ENCODE measurements around the gene PCNT. TPM values are rescaled to one million over a fixed set of nuclear protein-coding genes. Genes with fewer than 3 reads are reported as not detected.

Gene PCNT
- total and polyA plus RNA-seq, 2 of the 4 experiments (the other 2 are of a cell fraction): 10.0 to 19.4 TPM

DNA sequence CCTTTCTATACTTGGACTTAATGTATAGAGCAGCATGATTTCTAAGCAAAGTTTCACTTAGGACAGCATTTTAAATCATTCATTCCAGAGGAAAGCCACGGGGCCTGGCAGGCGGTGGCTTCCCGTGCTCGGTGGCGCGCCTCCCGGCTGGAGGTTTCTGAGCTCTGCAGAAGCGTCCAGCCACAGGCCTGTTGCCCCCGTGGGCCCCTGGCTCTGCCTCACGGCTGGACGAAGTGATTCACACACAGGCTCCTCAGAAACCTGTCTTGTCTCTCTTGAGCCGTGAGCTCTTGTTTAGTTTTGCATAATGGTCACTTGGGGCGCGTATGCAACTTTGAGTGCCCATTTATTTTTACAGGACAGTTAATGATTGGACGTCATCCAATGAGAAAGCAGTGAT lies 112.7 kb downstream of the PCNT start:
- Histone ChIP-seq H3K4me2 (ENCODE audit: low read depth, low read length) (no peak overlapping the region), H3K4me1 (ENCODE audit: control insufficient read depth, insufficient read depth, low read length) (no peaks in the 10 kb centered on the region), H3K36me3 (ENCODE audit: control insufficient read depth, insufficient read depth, low read length) (peaks cover 61% of the 10 kb centered on the region), H3K79me1 (ENCODE audit: low read depth in 1 of 2, low read length in 2 of 2) (peaks cover 0 to 8% of the 10 kb centered on the region in 2 experiments; a peak in 2 of 4 replicates), H2AFZ (replicated peaks; ENCODE audit: low read length, poor library complexity) (no peak overlapping the region), H3K27me3 (ENCODE audit: control insufficient read depth, insufficient read depth, low read length) (no peaks in the 10 kb centered on the region), H3K23ac (ENCODE audit: low read depth, low read length) (no peak overlapping the region), H2AK9ac (replicated peaks; ENCODE audit: low read depth, low read length, poor library complexity) (no peak overlapping the region), H2AK5ac (ENCODE audit: low read depth, low read length) (no peak overlapping the region), H3K9ac (ENCODE audit: low read depth, low read length) (no peak overlapping the region), H3K9me1 (ENCODE audit: insufficient read depth, low read length) (no peaks in the 10 kb centered on the region), H2BK5ac (ENCODE audit: low read depth, low read length, poor library complexity, severe bottlenecking) (no peak overlapping the region), H4K8ac (ENCODE audit: low read depth in 2 of 2, low read length in 2 of 2) (no peak overlapping the region), H3K4ac (ENCODE audit: low read depth, low read length) (no peak overlapping the region), H3K9me3 (ENCODE audit: control insufficient read depth, insufficient read depth, low read length) (no peaks in the 10 kb centered on the region), H3K27ac (ENCODE audit: insufficient read depth, low read length) (no peak overlapping the region), H3K14ac (replicated peaks; ENCODE audit: low read depth, low read length) (no peak overlapping the region), H4K20me1 (ENCODE audit: insufficient read depth, low read length) (no peaks in the 10 kb centered on the region), H3K18ac (ENCODE audit: low read depth, low read length) (no peak overlapping the region), H4K5ac (ENCODE audit: low read depth, low read length) (no peak overlapping the region), H3K4me3 (ENCODE audit: insufficient read depth, low read depth, low read length) (no peak overlapping the region), H4K91ac (ENCODE audit: insufficient read depth, low read depth, low read length) (no peak overlapping the region), H2BK15ac (ENCODE audit: low read depth, low read length) (no peak overlapping the region), H2BK120ac (ENCODE audit: low read depth, low read length) (no peak overlapping the region), H3K56ac (ENCODE audit: extremely low read depth, insufficient read depth, low read length) (no peak overlapping the region), H2BK20ac (ENCODE audit: low read depth, low read length) (no peak overlapping the region)
- ChIA-PET POLR2A (ENCODE audit: unreplicated experiment) (no interaction called here), CTCF (no interaction called here)
- ATAC-seq (ENCODE audit: low read depth) (no peak), DNase-seq (no peak)
- in situ Hi-C loops (cut with MboI; ENCODE audit: low sequenced_read_pairs): no loop called here
- TF ChIP-seq RAD21 (IDR thresholded peaks at IDR 0.05; ENCODE audit: low read length) (no peak), RFX5 (IDR thresholded peaks at IDR 0.05; ENCODE audit: low read depth, low read length) (no peak), NFE2L2 (IDR thresholded peaks at IDR 0.05; ENCODE audit: low read depth, low read length) (no peak), RCOR1 (IDR thresholded peaks at IDR 0.05; ENCODE audit: insufficient replicate concordance, low read length) (no peak), MAFK (IDR thresholded peaks at IDR 0.05; ENCODE audit: low read depth, low read length) (no peak), FOS (IDR thresholded peaks at IDR 0.05; ENCODE audit: low read depth, low read length) (no peak), BHLHE40 (IDR thresholded peaks at IDR 0.05; ENCODE audit: low read depth, low read length) (no peak), SMC3 (IDR thresholded peaks at IDR 0.05; ENCODE audit: low read depth, low read length) (no peak), CHD1 (IDR thresholded peaks at IDR 0.05; ENCODE audit: low read depth, low read length) (no peak), MXI1 (IDR thresholded peaks at IDR 0.05; ENCODE audit: borderline replicate concordance, low read depth, low read length) (no peak), MAZ (IDR thresholded peaks at IDR 0.05; ENCODE audit: borderline replicate concordance, low read depth, low read length) (no peak), CEBPB (IDR thresholded peaks at IDR 0.05; ENCODE audit: low read depth, low read length) (no peak), POLR2A (IDR thresholded peaks at IDR 0.05; ENCODE audit: low read depth, low read length) (no peak)
- TF ChIP-seq, protein P1, sequence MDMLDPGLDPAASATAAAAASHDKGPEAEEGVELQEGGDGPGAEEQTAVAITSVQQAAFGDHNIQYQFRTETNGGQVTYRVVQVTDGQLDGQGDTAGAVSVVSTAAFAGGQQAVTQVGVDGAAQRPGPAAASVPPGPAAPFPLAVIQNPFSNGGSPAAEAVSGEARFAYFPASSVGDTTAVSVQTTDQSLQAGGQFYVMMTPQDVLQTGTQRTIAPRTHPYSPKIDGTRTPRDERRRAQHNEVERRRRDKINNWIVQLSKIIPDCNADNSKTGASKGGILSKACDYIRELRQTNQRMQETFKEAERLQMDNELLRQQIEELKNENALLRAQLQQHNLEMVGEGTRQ (IDR thresholded peaks at IDR 0.05; ENCODE audit: low read depth, low read length): no peak
- TF ChIP-seq, protein P2, sequence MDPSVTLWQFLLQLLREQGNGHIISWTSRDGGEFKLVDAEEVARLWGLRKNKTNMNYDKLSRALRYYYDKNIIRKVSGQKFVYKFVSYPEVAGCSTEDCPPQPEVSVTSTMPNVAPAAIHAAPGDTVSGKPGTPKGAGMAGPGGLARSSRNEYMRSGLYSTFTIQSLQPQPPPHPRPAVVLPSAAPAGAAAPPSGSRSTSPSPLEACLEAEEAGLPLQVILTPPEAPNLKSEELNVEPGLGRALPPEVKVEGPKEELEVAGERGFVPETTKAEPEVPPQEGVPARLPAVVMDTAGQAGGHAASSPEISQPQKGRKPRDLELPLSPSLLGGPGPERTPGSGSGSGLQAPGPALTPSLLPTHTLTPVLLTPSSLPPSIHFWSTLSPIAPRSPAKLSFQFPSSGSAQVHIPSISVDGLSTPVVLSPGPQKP (IDR thresholded peaks at IDR 0.05; ENCODE audit: borderline replicate concordance, low read depth, low read length): no peak
- TF ChIP-seq, protein P3, sequence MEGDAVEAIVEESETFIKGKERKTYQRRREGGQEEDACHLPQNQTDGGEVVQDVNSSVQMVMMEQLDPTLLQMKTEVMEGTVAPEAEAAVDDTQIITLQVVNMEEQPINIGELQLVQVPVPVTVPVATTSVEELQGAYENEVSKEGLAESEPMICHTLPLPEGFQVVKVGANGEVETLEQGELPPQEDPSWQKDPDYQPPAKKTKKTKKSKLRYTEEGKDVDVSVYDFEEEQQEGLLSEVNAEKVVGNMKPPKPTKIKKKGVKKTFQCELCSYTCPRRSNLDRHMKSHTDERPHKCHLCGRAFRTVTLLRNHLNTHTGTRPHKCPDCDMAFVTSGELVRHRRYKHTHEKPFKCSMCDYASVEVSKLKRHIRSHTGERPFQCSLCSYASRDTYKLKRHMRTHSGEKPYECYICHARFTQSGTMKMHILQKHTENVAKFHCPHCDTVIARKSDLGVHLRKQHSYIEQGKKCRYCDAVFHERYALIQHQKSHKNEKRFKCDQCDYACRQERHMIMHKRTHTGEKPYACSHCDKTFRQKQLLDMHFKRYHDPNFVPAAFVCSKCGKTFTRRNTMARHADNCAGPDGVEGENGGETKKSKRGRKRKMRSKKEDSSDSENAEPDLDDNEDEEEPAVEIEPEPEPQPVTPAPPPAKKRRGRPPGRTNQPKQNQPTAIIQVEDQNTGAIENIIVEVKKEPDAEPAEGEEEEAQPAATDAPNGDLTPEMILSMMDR (conservative IDR thresholded peaks at IDR 0.05; ENCODE audit: low read depth, low read length): no peak
- WGBS, 2 experiments (ENCODE audit: extremely low coverage in 2 of 2, insufficient read length in 1 of 2): 89% methylated on average over 10 of the region's 15 CpGs; no CpG with 5 or more reads in 1 of the 2 experiments
- BruUV-seq (replicated peaks): no TSS peak
- dilution Hi-C loops (cut with HindIII; ENCODE audit: low sequenced_read_pairs, unreplicated experiment): no loop called here
- intact Hi-C loops (cut with micrococcal nuclease): no loop called here
